Stimulated activated CD8-positive, alpha-beta memory T cell treated with anti-CD3 and anti-CD28 coated beads, Interleukin-15, amount 100 ng/mL, for 24 hours (primary cell): ENCODE data around the gene ANKRD6.

Experiments
- DNase-seq: peaks from one replicate; pipeline ENCODE4 v3.0.0-alpha.2; 2020; ENCODE audit warnings: low read depth

Gene ANKRD6

GRCh38 chr6:89564752-89565427 lies 131.9 kb downstream of the ANKRD6 start:
- no peak for DNase-seq

GRCh38 chr6:89566008-89566800 lies 133.3 kb downstream of the ANKRD6 start:
- DNase-seq: no peak

DNA sequence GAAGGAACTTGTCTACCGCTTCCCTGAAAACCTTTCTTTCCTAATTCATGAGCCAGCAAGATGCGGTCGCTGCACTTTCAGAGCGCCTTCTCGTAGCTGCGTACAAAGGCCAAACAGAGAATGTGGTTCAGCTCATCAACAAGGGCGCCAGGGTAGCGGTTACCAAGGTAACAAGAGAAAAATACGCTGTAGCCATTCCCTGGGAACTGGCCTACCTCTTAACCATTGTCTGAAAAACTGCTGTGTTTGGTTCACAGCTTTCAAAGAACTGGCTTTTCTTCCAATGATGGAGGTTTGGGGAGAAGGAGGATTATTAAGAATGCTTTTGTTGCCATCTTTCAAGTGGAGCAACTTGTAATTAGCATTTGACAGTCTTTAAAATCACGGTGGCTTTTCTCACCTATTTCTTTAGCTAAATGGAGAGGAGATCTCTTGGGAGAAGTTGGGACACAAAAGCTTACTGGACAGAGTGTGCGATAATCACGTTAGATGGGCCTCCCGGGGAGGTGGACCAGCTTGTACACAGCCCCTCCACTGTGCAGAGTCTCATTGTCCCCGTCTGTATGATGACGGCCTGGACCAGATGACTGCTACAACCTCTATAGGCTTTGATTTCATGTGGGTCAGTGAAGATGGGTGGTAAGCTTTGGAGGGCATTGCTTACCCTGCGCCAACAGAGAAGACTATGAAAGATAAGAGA lies 134.1 kb downstream of the ANKRD6 start:
- DNase-seq: no peak

DNA sequence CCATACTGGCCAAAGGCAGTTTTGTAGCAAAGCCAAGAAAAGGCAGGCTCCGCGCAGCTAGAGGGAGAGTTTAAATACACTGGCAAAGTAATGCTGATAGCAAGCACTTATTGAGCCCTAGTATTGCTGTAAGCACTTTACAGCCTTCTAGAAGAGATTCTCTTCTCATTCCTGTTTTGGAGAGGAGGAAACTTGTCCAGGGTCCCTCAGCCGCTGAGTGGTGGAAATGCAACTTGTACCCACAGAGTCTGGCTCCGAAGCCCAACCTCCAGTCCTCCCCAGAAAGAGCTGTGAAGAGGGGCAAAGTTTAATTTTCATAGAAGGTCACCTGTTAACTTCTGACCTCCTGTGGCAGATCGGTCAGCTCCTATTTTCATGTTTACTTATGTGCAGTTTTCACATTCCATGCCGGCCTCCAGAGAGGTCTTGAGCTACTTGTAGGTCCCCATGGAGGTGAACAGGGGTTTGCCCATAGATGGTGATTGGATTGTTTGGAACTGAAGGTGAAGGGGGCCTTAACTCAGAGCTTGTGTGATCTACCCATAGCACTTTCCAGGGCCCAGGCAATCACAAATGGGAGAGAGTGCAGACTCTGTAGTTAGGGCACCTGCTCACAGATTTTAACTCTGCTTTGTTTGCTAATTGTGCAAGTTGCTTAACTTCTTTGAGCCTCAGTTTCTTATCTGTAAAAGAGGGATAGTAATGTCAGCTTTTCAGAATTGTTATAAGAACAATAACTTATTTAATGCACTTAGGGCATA lies 134.9 kb downstream of the ANKRD6 start:
- no peak for DNase-seq

- no peak for DNase-seq
Measured at GRCh38 chr6:89574910-89575561, 142.1 kb downstream of the ANKRD6 start.

- no peak for DNase-seq
Measured at GRCh38 chr6:89575562-89575960, 142.6 kb downstream of the ANKRD6 start.

GRCh38 chr6:89580997-89581666 lies 148.2 kb downstream of the ANKRD6 start:
- no peak for DNase-seq

- no peak for DNase-seq
Measured at GRCh38 chr6:89581689-89582088, 148.7 kb downstream of the ANKRD6 start.

DNA sequence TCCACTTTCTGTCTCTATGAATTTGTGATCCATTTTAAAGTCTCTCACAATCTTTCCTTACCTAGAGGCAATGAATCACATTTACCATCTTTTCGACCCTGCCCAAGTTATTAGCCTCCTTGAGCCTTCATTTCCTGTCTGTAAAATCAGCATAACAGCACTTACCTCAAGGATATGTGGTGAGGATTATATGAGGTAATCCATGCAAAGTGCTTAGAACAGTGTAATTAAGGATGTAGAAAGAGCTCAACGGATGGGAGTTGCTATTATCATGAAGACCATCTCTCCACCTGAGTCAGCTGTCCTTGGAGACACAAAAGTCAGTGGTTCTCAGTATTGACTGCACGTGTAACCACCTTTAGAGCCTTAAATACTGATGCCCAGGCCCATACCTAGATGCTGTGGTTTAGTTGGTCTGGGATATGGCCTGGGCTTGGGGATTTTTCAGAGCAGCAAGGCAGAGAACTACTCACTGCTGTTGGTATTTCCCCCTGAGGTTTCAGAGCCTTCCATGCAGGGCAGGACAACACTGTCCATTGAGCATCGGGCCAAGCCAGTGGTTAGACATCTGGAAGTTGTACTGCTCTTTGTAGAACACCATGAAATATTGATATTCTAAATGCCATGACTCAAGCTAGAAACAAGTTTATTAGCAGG lies 149.8 kb downstream of the ANKRD6 start:
- DNase-seq: no peak

GRCh38 chr6:89583559-89583958 lies 150.6 kb downstream of the ANKRD6 start:
- no peak for DNase-seq

- DNase-seq: no peak
Measured at GRCh38 chr6:89584539-89584938, 151.6 kb downstream of the ANKRD6 start.

- no peak for DNase-seq
Measured at GRCh38 chr6:89585154-89585553, 152.2 kb downstream of the ANKRD6 start.

- no peak for DNase-seq
Measured at GRCh38 chr6:89589297-89590025, 156.5 kb downstream of the ANKRD6 start.

DNA sequence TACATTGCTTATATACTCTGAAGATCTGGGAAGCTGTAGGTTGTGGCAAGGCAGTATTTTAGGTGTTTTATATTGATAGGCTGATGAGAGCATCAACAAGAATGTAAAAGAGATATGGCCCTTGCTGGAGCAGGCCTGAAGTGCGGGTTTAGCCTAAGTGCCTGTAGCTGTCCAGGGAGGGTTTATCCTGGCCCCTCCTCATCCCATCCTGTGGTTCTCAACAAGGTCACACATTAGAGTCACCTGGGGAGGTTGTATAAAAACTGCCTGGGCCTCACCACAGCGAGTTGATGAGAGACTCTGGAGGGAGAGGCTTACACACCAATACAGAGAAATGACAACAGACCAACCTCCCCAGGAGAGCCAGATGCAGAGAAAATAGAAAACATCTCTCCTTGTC lies 157.2 kb downstream of the ANKRD6 start:
- no peak for DNase-seq

GRCh38 chr6:89591745-89592144 lies 158.8 kb downstream of the ANKRD6 start:
- no peak for DNase-seq

- no peak for DNase-seq
Measured at GRCh38 chr6:89596056-89596455, 163.1 kb downstream of the ANKRD6 start.

- no peak for DNase-seq
Measured at GRCh38 chr6:89596484-89596883, 163.5 kb downstream of the ANKRD6 start.

DNA sequence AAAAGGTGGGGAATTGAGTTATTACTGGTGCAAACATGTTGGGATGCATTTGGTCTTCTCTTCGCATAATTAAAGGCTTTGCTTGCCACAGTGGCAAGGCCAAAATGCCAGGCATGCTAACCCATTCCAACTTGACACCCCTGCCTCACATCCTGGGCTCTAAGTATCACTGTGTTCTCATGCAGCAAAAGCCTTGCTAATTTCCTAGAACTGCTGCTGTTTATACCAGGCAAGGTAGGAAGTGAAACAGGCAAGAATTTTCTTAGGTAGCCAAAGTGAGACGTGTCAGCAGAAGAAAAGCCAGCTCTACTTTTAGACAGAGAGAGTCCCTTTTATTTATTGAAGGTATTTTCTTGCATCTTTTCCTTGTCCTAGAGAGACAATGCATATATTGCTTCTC lies 164.4 kb downstream of the ANKRD6 start:
- DNase-seq: no peak

DNA sequence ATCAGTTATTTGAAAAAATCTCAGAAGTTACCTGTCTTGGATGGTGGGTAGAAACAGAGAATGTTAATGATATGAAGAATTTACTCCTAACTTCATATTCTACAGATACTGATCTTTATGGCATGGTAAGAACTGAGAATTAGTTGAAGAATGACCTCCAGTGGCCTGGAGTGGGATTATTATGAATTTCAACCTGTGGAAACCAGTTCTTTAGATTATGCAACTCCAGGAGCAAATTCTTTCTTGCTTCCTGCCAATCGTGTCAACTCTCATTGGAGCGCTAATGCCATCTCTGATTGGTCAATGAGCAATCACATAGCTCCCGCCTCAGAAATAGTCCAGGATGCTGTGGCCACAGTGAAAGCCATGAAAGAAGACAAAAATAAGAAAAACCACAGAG lies 165.0 kb downstream of the ANKRD6 start:
- no peak for DNase-seq

GRCh38 chr6:89599727-89600126 lies 166.8 kb downstream of the ANKRD6 start:
- DNase-seq: no peak
